Right lobe of liver (tissue), 6 donors: ENCODE data around the gene FGFR2. TPM values are rescaled to one million over a fixed set of nuclear protein-coding genes. Genes with fewer than 3 reads are reported as not detected.

Experiments
- ATAC-seq, 4 donors: fragments of 200-7000 bp; cut with Tn5 transposase; one replicate each; pipeline ENCODE4 v1.9.1; 2020; ENCODE audit warnings: mild to moderate bottlenecking in 4 of 4, moderate library complexity in 4 of 4
- DNase-seq, 3 donors: peaks; one replicate each; pipeline ENCODE4 v3.0.0-alpha.2; 2020
- H3K27ac ChIP-seq, 3 donors: fragments of 200-600 bp; one replicate each; pipeline ENCODE4 v1.8.0; 2022
- H3K27me3 ChIP-seq, 2 donors: fragments of 200-600 bp; one replicate each; pipeline ENCODE4 v1.8.0; 2022
- H3K36me3 ChIP-seq, 4 donors: fragments of 200-600 bp; sonication (generic) in 1 of 4; one replicate each; pipeline versions ENCODE4 v1.5.1 to v1.8.0; 2017 to 2022; ENCODE audit warnings: control low read depth in 1 of 4
- H3K4me1 ChIP-seq, 4 donors: fragments of 200-600 bp; sonication (generic) in 1 of 4; one replicate each; pipeline versions ENCODE4 v1.5.1 to v1.8.0; 2017 to 2022; ENCODE audit warnings: control low read depth in 1 of 4
- H3K4me3 ChIP-seq, 3 donors: fragments of 200-600 bp; one replicate each; pipeline ENCODE4 v1.8.0; 2022
- H3K9me3 ChIP-seq, 4 donors: fragments of 200-600 bp; sonication (generic) in 1 of 4; one replicate each; pipeline versions ENCODE4 v1.5.1 to v1.8.0; 2017 to 2022; ENCODE audit warnings: control low read depth in 1 of 4
- POLR2A ChIP-seq: fragments of 450-650 bp; IDR thresholded peaks from one replicate; pipeline ENCODE4 v1.6.1; 2017; ENCODE audit warnings: antibody characterized with exemption, mild to moderate bottlenecking
- WGBS: methylation state at CpG from one replicate; pipeline ENCODE4 v1.1.6; 2018; ENCODE audit warnings: low coverage, low lambda C conversion rate; ENCODE audit not compliant: insufficient coverage; ENCODE audit errors: missing lambda C conversion rate; 5-methylcytosine and 5-hydroxymethylcytosine counted together
- intact Hi-C, 2 donors: fragments of 100-400 bp; cut with DNase I; formaldehyde crosslinking; loops; one replicate each; pipeline versions ENCODE4 v1.11.2 to v1.14.1; 2022
- total RNA-seq, 6 experiments: library from RNA; depleted of rRNA in 2 of 6; stranded (reverse); fragments of >200 nt in 2 of 6; fragmentation: NEBNext Ultra II Directional in 3 of 6; extraction: Animal tissue kit (Norgen Biotek cat#: 25700) in 3 of 6; gene quantifications; one replicate each; pipeline versions ENCODE4 v1.1.0 to v1.2.4, GENCODE V29; 2016 to 2023
- TF ChIP-seq, protein P1 (sequence below), 4 donors: fragments of 200-600 bp in 3 of 4; fragments of 450-650 bp in 1 of 4; IDR thresholded peaks; one replicate each; pipeline versions ENCODE4 v1.5.1 to v1.8.0; 2016 to 2022; ENCODE audit warnings: antibody characterized with exemption in 4 of 4, mild to moderate bottlenecking in 2 of 4
- donor health status: DM: no; HTN: yes; CAD: no.
- donor health status: DM: no; HTN: no; CAD: no.
- donor health status: DM: no; HTN: no; CAD: no.
- donor health status: DM: no; HTN: yes; CAD: no.
- donor health status: DM: no; HTN: yes; CAD: no.

Gene FGFR2
- total RNA-seq, 6 experiments from 2014 or later, result 14.4 to 33.7 (median 23.0) TPM

DNA sequence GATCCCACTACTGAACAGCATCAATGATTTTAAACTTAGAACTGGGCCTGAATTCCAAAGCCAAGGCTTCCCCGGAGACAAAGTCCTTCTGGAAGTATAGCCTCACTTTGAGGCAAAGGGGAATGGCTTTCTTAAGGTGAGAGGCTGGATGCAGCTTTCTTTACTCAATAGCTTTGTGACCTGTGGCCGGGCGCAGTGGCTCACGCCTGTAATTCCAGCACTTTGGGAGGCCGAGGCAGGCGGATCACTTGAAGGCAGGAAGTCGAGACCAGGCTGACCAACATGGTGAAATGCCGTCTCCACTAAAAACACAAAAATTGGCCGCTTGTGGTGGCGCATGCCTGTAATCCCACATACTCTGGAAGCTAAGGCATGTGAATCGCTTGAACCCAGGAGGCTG is 3.2 kb upstream of the FGFR2 start:
- Histone ChIP-seq H3K27ac (no peak overlapping the region), H3K4me3 (no peak overlapping the region), H3K9me3 (no peaks in the 10 kb centered on the region), H3K36me3 (no peaks in the 10 kb centered on the region), H3K27me3 (peaks cover 0 to 5% of the 10 kb centered on the region in 2 donors), H3K4me1 (peaks cover 0 to 15% (median 0%) of the 10 kb centered on the region in 4 donors)
- DNase-seq (no peak), ATAC-seq (no peak)
- intact Hi-C loops, result loop anchor here in 1 of 2 donors (10.0 kb wide), 1 partner anchor 657 kb away; no protein-coding TSS in a partner anchor
- no peak for TF ChIP-seq POLR2A
- TF ChIP-seq, protein P1, sequence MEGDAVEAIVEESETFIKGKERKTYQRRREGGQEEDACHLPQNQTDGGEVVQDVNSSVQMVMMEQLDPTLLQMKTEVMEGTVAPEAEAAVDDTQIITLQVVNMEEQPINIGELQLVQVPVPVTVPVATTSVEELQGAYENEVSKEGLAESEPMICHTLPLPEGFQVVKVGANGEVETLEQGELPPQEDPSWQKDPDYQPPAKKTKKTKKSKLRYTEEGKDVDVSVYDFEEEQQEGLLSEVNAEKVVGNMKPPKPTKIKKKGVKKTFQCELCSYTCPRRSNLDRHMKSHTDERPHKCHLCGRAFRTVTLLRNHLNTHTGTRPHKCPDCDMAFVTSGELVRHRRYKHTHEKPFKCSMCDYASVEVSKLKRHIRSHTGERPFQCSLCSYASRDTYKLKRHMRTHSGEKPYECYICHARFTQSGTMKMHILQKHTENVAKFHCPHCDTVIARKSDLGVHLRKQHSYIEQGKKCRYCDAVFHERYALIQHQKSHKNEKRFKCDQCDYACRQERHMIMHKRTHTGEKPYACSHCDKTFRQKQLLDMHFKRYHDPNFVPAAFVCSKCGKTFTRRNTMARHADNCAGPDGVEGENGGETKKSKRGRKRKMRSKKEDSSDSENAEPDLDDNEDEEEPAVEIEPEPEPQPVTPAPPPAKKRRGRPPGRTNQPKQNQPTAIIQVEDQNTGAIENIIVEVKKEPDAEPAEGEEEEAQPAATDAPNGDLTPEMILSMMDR (IDR thresholded peaks at IDR 0.05), result no peak
- 80% methylated on average over 8 of the region's 11 CpGs for WGBS

DNA sequence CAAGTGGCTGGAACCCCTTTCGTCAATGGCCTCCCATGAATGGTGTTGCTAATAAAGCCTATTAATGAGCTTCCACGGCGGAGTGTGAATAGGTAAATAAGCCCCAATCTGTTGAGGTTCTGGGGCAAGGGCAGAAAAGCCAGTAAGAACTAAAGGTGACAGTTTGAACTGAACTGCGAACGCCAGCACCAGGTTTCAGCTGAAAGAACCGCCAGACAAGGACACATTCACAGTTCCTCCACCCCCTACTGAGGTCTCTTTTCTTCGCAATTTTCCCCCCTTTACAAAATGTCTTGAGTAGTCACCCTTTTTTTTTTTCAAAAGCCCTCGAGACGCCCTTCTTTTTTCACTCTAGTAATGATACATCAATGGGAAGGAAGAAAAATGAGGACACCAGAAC is 2.4 kb upstream of the FGFR2 start:
- Histone ChIP-seq H3K4me3 (no peak overlapping the region), H3K4me1 (peaks cover 0 to 15% (median 0%) of the 10 kb centered on the region in 4 donors), H3K36me3 (no peaks in the 10 kb centered on the region), H3K9me3 (no peaks in the 10 kb centered on the region), H3K27ac (no peak overlapping the region), H3K27me3 (peaks cover 0 to 5% of the 10 kb centered on the region in 2 donors)
- ATAC-seq (no peak), DNase-seq (no peak)
- intact Hi-C loops, result loop anchor here in 1 of 2 donors (10.0 kb wide), 1 partner anchor 656 kb away; no protein-coding TSS in a partner anchor
- TF ChIP-seq, protein P1 (IDR thresholded peaks at IDR 0.05), result no peak
- TF ChIP-seq POLR2A, result no peak
- WGBS, result 22% methylated on average over 7 of the region's 9 CpGs

- peaks cover 0 to 15% (median 0%) of the 10 kb centered on the region in 4 donors for H3K4me1 ChIP-seq
- DNase-seq (no peak), ATAC-seq (no peak)
- no peaks in the 10 kb centered on the region for H3K9me3 ChIP-seq
- peaks cover 0 to 5% of the 10 kb centered on the region in 2 donors for H3K27me3 ChIP-seq
- TF ChIP-seq, protein P1 (IDR thresholded peaks at IDR 0.05), result no peak
- no peak for TF ChIP-seq POLR2A
- H3K36me3 ChIP-seq, result no peaks in the 10 kb centered on the region
- 51% methylated on average over 5 of the region's 8 CpGs for WGBS
- intact Hi-C loops, result loop anchor here in 1 of 2 donors (10.0 kb wide), 1 partner anchor 655 kb away; no protein-coding TSS in a partner anchor
- no peak overlapping the region for H3K4me3 ChIP-seq
- no peak overlapping the region for H3K27ac ChIP-seq
Observed at GRCh38 chr10:121599947-121600346, 1.7 kb upstream of the FGFR2 start.

DNA sequence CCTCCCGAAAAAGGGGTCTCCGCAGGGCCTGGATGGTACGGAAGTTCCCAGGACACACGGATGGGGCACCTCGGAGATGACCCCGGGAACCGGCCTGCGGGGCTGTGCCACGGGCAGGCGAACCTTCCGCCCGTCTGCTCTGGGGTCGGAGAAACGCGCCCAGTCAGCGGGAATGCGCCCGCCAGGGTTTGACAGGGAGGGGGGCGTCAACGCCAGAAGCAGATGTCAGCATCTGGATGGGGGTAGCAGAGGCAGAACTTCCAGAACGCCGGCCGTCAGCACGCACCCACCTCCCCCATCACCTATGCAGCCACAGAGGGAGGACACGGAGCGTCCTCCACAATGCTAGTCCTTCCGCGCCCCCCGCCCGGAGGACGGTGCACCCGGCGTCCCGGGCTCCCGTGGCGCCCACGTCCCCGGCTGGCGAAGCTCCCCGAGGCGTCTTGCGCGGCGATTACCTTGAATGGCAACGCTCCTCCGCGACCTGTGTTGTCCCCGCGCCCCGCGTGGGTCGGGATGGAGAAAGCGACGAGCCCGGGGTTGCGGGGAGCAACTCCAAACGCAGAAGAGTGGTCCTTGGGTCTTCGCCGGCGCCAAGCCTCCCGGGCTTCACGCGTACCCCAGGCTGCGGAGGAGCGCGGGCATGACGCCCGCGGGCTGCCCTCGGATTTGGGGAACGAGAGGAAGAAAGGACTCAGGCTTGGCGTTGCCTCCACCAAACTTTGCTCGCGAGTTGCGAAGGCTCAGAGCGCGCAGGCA is 561 bp downstream of the FGFR2 start:
- Histone ChIP-seq H3K4me3 (peak overlapping the region; percentile 48 to 59 (median 53)), H3K4me1 (peaks cover 0 to 15% (median 0%) of the 10 kb centered on the region in 4 donors), H3K27me3 (peaks cover 0 to 5% of the 10 kb centered on the region in 2 donors), H3K36me3 (no peaks in the 10 kb centered on the region), H3K27ac (peak overlapping the region; percentile 19 to 44 (median 24)), H3K9me3 (no peaks in the 10 kb centered on the region)
- peak in 3 of 4 donors; percentile 3 to 4 (median 3) for ATAC-seq
- intact Hi-C loops, result no loop called here
- 0% methylated on average over 1 of the region's 77 CpGs for WGBS
- peak in 1 of 3 donors; percentile 25 for DNase-seq
- TF ChIP-seq, protein P1 (IDR thresholded peaks at IDR 0.05), result no peak
- TF ChIP-seq POLR2A, result no peak
